Vagina (tissue), 2 donors: ENCODE results near the gene MIER1.
"Not testable (repeated sequence)": the region's sequence is repeated elsewhere in the genome, so short reads cannot be mapped to it uniquely, and the experiment has no call there.

ENCODE experiments used
- POLR2A ChIP-seq, 2 donors: fragments of 450-650 bp; IDR thresholded peaks; one replicate each; pipeline ENCODE4 v1.6.1; 2017; ENCODE audit warnings: antibody characterized with exemption in 2 of 2, mild to moderate bottlenecking in 2 of 2, moderate library complexity in 2 of 2
- POLR2AphosphoS5 ChIP-seq, 2 donors: sonication (generic); formaldehyde crosslinking; IDR thresholded peaks; one replicate each; pipeline ENCODE4 v1.9.0; 2017; ENCODE audit warnings: antibody characterized with exemption in 2 of 2, mild to moderate bottlenecking in 2 of 2, low read depth in 1 of 2; ENCODE audit not compliant: insufficient read depth in 1 of 2
- TF ChIP-seq, protein P1 (sequence below), 3 experiments: fragments of 450-650 bp in 2 of 3; fragments of 200-600 bp in 1 of 3; sonication (generic) in 1 of 3; IDR thresholded peaks; one replicate each; pipeline ENCODE4 v1.5.1; 2017 to 2019; ENCODE audit warnings: antibody characterized with exemption in 3 of 3, mild to moderate bottlenecking in 2 of 3, moderate library complexity in 2 of 3

- not testable (repeated sequence) for TF ChIP-seq POLR2AphosphoS5 (IDR thresholded peaks at IDR 0.05; ENCODE audit: insufficient read depth in 1 of 2, low read depth in 1 of 2); POLR2A (IDR thresholded peaks at IDR 0.05)
- TF ChIP-seq, protein P1, sequence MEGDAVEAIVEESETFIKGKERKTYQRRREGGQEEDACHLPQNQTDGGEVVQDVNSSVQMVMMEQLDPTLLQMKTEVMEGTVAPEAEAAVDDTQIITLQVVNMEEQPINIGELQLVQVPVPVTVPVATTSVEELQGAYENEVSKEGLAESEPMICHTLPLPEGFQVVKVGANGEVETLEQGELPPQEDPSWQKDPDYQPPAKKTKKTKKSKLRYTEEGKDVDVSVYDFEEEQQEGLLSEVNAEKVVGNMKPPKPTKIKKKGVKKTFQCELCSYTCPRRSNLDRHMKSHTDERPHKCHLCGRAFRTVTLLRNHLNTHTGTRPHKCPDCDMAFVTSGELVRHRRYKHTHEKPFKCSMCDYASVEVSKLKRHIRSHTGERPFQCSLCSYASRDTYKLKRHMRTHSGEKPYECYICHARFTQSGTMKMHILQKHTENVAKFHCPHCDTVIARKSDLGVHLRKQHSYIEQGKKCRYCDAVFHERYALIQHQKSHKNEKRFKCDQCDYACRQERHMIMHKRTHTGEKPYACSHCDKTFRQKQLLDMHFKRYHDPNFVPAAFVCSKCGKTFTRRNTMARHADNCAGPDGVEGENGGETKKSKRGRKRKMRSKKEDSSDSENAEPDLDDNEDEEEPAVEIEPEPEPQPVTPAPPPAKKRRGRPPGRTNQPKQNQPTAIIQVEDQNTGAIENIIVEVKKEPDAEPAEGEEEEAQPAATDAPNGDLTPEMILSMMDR (IDR thresholded peaks at IDR 0.05): not testable (repeated sequence)
Measured at GRCh38 chr1:66915203-66915602, 9.6 kb upstream of the MIER1 start.
